HL-60 (cell line): ENCODE results near the gene IQCE.

ENCODE experiments used
- GABPA ChIP-seq: IDR thresholded peaks from 2 replicates; pipeline ENCODE4 v1.6.1; 2012; ENCODE audit warnings: low read depth
- POLR2AphosphoS5 ChIP-seq: IDR thresholded peaks from 2 replicates; pipeline ENCODE4 v1.6.1; 2012; ENCODE audit warnings: low read depth
- SPI1 ChIP-seq: IDR thresholded peaks from 2 replicates; pipeline ENCODE4 v1.6.1; 2012; ENCODE audit warnings: low read depth, mild to moderate bottlenecking, borderline replicate concordance
- TF ChIP-seq, protein P1 (sequence below): IDR thresholded peaks from one replicate; pipeline ENCODE4 v1.5.1; 2011; ENCODE audit warnings: low read length, control low read depth, inconsistent platforms; ENCODE audit not compliant: insufficient read depth
- TF ChIP-seq, protein P2 (sequence below): IDR thresholded peaks from 2 replicates; pipeline ENCODE4 v1.6.1; 2012; ENCODE audit warnings: low read depth; ENCODE audit not compliant: insufficient replicate concordance

DNA sequence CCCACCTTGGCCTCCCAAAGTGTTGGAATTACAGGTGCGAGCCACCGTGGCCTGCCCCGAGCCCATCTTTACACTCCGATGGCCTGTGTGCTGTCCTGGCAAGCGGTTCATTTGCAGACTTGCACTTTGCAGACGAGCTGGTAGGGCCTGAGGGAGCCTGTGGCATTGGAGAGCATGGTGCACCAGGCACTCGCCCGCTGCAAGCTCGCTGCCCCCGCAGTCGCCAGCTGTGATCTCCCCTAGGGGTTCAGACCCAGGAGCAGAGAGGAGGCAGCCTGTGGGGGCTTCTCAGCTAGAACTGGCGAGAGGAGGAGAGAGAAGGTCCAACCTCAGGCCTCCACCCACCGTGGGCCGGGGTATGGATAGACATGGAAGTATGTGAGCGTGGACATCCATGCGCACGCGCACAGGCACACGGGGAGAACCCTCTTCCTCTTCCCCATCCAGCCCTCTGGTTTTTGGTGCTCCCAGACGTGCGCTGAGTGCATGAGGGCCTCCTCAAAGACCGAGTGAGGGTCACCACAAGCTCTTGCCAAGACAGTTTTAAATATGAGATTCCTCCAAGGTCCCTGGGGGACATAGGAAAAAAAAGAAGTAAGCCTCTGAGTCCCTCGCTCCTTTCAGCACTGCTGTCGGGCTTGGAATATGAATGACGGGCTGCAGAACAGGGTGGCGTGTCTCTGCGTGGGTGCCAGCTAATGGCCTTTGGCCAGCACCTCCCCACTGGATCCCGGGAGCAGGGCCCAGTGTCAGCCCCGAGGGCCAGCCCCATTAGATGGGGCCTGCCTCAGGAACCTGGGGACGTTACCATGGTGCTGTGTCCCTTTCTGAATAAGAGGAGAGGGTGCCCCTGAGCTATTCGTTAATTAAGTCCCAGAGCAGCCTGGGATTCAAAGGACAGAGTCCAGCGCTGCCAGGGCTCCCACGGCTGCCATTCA is 57.9 kb downstream of the IQCE start:
- TF ChIP-seq, protein P1, sequence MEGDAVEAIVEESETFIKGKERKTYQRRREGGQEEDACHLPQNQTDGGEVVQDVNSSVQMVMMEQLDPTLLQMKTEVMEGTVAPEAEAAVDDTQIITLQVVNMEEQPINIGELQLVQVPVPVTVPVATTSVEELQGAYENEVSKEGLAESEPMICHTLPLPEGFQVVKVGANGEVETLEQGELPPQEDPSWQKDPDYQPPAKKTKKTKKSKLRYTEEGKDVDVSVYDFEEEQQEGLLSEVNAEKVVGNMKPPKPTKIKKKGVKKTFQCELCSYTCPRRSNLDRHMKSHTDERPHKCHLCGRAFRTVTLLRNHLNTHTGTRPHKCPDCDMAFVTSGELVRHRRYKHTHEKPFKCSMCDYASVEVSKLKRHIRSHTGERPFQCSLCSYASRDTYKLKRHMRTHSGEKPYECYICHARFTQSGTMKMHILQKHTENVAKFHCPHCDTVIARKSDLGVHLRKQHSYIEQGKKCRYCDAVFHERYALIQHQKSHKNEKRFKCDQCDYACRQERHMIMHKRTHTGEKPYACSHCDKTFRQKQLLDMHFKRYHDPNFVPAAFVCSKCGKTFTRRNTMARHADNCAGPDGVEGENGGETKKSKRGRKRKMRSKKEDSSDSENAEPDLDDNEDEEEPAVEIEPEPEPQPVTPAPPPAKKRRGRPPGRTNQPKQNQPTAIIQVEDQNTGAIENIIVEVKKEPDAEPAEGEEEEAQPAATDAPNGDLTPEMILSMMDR = no peak
- TF ChIP-seq POLR2AphosphoS5 (no peak), GABPA (no peak), SPI1 (no peak)
- TF ChIP-seq, protein P2, sequence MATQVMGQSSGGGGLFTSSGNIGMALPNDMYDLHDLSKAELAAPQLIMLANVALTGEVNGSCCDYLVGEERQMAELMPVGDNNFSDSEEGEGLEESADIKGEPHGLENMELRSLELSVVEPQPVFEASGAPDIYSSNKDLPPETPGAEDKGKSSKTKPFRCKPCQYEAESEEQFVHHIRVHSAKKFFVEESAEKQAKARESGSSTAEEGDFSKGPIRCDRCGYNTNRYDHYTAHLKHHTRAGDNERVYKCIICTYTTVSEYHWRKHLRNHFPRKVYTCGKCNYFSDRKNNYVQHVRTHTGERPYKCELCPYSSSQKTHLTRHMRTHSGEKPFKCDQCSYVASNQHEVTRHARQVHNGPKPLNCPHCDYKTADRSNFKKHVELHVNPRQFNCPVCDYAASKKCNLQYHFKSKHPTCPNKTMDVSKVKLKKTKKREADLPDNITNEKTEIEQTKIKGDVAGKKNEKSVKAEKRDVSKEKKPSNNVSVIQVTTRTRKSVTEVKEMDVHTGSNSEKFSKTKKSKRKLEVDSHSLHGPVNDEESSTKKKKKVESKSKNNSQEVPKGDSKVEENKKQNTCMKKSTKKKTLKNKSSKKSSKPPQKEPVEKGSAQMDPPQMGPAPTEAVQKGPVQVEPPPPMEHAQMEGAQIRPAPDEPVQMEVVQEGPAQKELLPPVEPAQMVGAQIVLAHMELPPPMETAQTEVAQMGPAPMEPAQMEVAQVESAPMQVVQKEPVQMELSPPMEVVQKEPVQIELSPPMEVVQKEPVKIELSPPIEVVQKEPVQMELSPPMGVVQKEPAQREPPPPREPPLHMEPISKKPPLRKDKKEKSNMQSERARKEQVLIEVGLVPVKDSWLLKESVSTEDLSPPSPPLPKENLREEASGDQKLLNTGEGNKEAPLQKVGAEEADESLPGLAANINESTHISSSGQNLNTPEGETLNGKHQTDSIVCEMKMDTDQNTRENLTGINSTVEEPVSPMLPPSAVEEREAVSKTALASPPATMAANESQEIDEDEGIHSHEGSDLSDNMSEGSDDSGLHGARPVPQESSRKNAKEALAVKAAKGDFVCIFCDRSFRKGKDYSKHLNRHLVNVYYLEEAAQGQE = no peak
